Activated CD4-positive, alpha-beta T cell treated with anti-CD3 and anti-CD28 coated beads for 4 hours (primary cell): ENCODE results near the gene KRTAP22-1.

Experiments
- DNase-seq, 2 donors: peaks; one replicate each; pipeline ENCODE4 v3.0.0-alpha.2; 2020

The KRTAP22-1 gene

GRCh38 chr21:30628109-30628508 is 27.2 kb downstream of the KRTAP22-1 start:
- DNase-seq = no peak

- DNase-seq = no peak
These were observed 28.3 kb downstream of the KRTAP22-1 start for GRCh38 chr21:30629200-30629599.

GRCh38 chr21:30634906-30635305 is 34.0 kb downstream of the KRTAP22-1 start, which contains the start of gene KRTAP20-2:
Gene KRTAP20-2, plus strand, starts transcription at chr21:30635206. Its CDS starts 58 bp downstream, at chr21:30635264.
- DNase-seq = no peak

GRCh38 chr21:30638686-30639085 is 37.8 kb downstream of the KRTAP22-1 start:
- no peak for DNase-seq

- no peak for DNase-seq
These were observed 41.7 kb downstream of the KRTAP22-1 start, which contains the start of gene KRTAP20-3 for GRCh38 chr21:30642564-30642963. Gene KRTAP20-3, plus strand, starts transcription at chr21:30642864.

- no peak for DNase-seq
These were observed 46.1 kb downstream of the KRTAP22-1 start for GRCh38 chr21:30646904-30647414.
